GM11168 (cell line): ENCODE measurements around the gene GART.
"Not testable (repeated sequence)": the region's sequence is repeated elsewhere in the genome, so short reads cannot be mapped to it uniquely, and the experiment has no call there.

Experiments
- in situ Hi-C: fragments of 300-500 bp; cut with MboI; formaldehyde crosslinking; loops from one replicate; pipeline ENCODE4 v1.12.0; 2022; ENCODE audit warnings: low sequenced_read_pairs; ENCODE audit not compliant: unreplicated experiment

GART gene

GRCh38 chr21:33541756-33542639, at the start of gene GART:
Gene GART, minus strand, starts transcription at chr21:33542117. Its CDS starts 2,802 bp downstream, at chr21:33539315.
- in situ Hi-C loops: no loop called here

GRCh38 chr21:33588485-33589335, 46.8 kb upstream of the GART start, which contains the start of gene DONSON:
Gene DONSON, minus strand, starts transcription at chr21:33588684. Its CDS starts 43 bp downstream, at chr21:33588641.
- in situ Hi-C loops: no loop called here

GRCh38 chr21:33587792-33588484, 46.0 kb upstream of the GART start:
- in situ Hi-C loops: no loop called here

GRCh38 chr21:33586927-33587326, 45.0 kb upstream of the GART start:
- in situ Hi-C loops: no loop called here

GRCh38 chr21:33584455-33584854, 42.5 kb upstream of the GART start:
- in situ Hi-C loops: no loop called here

- in situ Hi-C loops: no loop called here
Measured at GRCh38 chr21:33578959-33579542, 37.1 kb upstream of the GART start.

- in situ Hi-C loops: no loop called here
Measured at GRCh38 chr21:33578214-33578613, 36.3 kb upstream of the GART start.

- in situ Hi-C loops: not testable (repeated sequence)
Measured at GRCh38 chr21:33576741-33577141, 34.8 kb upstream of the GART start.

GRCh38 chr21:33572350-33572749, 30.4 kb upstream of the GART start:
- in situ Hi-C loops: no loop called here

GRCh38 chr21:33569991-33570390, 28.1 kb upstream of the GART start:
- in situ Hi-C loops: no loop called here

GRCh38 chr21:33568448-33568847, 26.5 kb upstream of the GART start:
- in situ Hi-C loops: no loop called here

GRCh38 chr21:33567914-33568313, 26.0 kb upstream of the GART start:
- in situ Hi-C loops: no loop called here

- in situ Hi-C loops: no loop called here
Measured at GRCh38 chr21:33566514-33566913, 24.6 kb upstream of the GART start.

- in situ Hi-C loops: no loop called here
Measured at GRCh38 chr21:33562389-33562788, 20.5 kb upstream of the GART start.

GRCh38 chr21:33561373-33561772, 19.5 kb upstream of the GART start:
- in situ Hi-C loops: no loop called here

GRCh38 chr21:33560965-33561364, 19.0 kb upstream of the GART start:
- in situ Hi-C loops: no loop called here

GRCh38 chr21:33559813-33560212, 17.9 kb upstream of the GART start:
- in situ Hi-C loops: no loop called here

GRCh38 chr21:33558777-33559421, 17.0 kb upstream of the GART start:
- in situ Hi-C loops: no loop called here

GRCh38 chr21:33557447-33557846, 15.5 kb upstream of the GART start:
- in situ Hi-C loops: no loop called here

- in situ Hi-C loops: no loop called here
Measured at GRCh38 chr21:33554982-33555344, 13.0 kb upstream of the GART start.
